ENCODE results near the gene GFPT1.
"Not testable (repeated sequence)": the region's sequence is repeated elsewhere in the genome, so short reads cannot be mapped to it uniquely, and the experiment has no call there.

GFPT1 gene

DNA sequence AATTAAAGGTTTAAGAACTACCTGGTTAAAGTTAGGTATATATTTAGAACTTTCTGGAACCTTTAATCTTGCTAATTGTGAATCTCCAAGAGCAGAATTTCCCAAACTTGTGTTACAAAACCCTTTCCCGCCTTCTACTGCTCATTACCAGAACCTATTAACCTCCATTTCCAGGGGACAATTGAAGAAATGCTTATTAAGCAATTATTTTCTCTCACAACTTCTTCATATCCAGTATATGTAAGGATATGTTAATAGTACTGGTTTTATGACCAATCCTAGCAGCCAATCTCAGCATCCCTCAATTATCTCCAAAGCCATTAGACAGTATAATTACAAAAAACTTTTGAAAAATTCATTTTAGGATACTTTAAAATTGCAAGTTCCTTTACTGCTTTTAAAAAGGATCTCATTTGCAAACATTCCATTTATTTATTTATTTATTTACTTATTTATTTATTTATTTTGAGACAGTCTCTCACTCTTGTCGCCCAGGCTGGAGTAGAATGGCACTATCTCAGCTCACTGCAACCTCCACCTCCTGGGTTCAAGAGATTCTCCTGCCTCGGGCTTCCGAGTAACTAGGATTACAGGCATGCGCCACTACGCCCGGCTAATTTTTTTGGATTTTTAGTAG lies 3.7 kb downstream of the GFPT1 start:
- no peak for DNase-seq (ENCODE audit: low read depth)

DNA sequence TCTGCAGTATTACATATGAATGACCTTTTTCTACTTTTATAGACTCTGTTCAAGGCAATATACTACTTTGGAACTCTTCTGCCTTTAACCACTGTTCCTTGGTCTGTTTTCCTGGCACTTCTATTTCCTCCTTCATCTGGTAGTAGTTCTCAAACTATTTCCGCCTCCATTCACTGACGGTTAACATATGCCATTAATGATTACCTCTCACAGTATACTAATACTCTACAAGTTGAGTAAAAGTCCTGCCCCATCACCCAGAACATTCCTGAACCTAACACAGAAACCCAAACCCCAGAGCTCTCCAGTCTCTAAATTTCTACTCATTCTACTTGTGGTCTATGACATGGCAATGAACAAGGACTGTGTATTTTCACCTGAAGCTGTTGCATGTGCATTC lies 4.5 kb downstream of the GFPT1 start:
- no peak for DNase-seq (ENCODE audit: low read depth)

DNA sequence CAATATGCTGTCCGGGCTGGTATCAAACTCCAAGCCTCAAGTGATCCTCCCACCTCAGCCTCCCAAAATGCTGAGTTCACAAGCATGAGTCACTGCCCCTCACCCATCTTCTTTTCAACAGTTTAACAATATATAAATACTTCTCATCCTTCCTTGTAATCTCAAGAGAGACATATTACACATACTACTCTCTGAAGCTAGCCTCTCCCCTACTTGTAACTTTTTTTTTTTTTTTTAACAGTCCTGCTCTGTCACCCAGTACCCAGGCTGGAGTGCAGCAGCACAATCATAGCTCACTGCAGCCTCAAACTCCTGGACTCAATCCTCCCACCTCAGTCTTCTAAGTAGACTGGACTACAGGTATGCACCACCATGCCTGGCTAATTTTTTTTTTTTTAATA lies 5.7 kb downstream of the GFPT1 start:
- DNase-seq (ENCODE audit: low read depth): no peak

DNA sequence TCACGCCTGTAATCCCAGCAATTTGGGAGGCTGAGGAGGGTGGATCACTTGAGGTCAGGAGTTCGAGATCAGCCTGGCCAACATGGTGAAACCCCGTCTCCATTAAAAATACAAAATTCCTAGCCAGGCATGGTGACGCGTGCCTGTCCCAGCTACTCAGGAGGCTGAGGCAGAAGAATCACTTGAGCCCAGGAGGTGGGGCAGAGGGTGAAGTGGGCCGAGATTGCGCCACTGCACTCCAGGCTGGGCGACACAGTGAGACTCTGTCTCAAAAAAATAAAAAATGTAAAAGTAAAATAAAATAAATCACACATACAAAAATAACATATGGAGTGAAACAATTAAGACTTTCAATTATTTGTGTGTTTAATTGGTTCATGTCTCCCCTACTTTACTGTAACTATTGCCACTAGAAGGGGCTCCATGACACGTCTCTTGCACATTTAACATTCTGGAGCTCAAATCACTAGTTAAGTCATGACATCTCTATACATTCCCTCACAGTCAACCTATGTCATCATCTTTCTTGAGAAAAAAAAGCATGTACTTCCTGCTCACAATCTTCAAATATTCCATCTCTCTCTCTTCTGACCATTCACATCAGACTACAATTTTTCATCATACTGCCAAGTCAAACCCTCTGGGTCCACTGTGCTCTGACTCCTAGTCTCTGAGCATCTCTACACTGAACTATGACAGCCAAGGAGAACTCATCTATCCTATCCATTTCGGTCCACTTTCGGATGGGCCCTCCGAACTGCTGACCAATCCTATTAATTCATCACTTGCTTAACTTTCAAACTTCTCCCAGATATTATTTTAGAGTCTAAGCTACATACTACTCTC lies 6.7 kb downstream of the GFPT1 start:
- no peak for DNase-seq (ENCODE audit: low read depth)

DNA sequence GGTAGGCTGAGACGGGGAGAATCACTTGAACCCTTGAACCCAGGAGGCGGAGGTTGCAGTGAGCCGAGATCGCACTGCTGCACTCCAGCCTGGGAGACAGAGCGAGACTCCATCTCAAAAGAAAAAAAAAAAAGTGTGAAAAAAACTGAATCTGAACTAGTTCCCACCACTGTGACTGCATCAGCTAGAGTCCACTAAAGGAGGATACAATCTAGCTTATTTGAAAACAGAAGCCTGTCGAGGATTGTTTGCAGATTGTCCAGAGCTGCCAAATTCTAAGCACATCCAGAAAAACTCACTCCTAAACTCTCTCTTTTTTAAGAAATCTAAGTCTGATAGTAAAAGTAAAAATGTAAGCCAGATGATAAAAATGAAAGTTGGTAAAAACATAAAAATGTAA lies 10.6 kb downstream of the GFPT1 start:
- no peak for DNase-seq (ENCODE audit: low read depth)

DNA sequence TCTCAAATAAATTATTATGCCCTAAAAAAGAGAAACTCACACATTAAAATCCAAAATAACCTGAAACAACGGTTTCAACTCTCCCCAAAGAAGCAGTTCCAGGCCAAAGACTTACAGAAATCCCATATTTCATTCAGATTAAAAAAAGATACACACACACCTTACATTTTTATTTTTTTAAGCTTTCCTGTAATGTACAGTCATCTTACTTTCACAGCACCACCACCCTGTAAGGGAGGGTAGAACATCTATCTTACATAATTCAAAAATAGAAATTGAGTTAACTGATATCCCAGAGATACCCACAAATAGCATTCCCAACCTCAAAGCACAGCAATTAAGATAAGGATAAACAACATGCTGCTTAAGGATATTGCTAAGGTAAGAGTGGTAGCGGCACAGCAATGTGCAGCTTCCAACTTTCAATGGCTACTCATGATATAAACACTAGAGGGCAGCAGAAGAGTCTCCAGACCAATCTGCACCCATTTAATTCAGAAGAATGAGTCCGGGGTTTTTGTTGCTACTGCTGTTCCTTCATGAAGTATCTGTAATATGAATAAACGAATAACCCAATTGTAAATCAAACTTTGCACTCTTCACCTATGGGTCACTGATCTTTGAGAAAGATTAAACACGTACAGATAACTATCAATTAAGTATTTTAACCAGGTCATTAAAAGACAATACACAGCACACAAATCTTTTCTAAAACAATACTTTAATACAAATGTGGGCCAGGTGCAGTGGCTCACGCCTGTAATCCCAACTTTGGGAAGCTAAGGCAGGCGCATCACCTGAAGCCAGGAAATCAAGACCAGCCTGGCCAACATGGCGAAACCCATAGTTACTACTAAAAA lies 11.3 kb downstream of the GFPT1 start:
- no peak for DNase-seq (ENCODE audit: low read depth)

DNA sequence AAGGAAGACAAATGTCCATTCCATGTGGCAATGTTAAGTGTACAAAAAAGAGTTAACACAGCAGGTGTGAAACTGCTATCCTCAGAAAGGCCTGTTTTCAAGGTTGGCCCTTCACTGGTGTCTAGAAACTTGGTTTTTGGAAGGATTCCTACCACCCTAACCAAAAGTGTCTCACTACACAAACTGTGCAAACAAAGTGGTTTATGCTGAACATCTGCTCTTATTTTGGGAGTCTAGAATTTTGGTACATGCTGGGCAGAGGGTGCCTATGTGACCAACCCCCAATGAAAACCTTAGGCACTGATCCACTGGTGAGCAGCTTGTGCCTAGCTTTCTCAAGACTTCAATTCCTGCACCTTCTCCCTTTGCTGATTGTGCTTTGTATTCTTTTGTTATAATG lies 14.3 kb downstream of the GFPT1 start:
- DNase-seq (ENCODE audit: low read depth): no peak

DNA sequence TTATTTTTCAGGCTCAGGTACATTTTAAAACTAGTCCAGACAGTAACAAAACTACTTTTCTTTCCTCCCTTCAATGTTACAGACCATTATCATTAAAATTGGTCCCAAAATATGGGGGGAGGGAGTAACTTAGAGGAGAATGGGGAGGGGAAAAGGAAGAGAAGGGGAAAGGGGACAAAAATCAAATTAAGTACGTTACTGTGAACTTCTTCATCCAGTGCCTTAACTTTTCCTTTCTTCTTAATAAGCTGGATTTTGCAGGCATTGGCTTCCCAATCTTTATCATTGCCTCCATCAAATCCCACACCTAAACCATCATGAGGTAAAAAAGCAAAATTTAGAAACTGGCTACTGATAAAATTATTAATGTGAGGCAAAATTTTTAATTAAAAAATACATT lies 17.2 kb downstream of the GFPT1 start:
- DNase-seq (ENCODE audit: low read depth): no peak

DNA sequence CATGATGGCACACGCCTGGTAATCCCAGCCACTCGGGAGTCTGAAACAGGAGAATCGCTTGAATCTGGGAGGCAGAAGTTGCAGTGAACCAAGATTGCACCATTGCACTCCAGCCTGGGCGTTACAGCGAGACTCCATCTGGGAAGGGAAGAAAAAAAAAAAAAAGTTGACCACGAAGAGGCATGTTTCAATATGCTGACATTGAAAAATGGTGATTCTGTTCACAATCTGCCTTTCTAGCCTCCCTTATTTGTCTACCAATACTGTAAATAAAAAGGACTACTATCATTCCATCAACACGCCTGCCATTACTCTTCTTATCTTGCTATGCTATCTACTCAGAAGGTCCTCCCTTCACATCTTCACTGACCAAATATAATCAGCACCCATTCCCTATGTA lies 18.4 kb downstream of the GFPT1 start:
- DNase-seq (ENCODE audit: low read depth): no peak

DNA sequence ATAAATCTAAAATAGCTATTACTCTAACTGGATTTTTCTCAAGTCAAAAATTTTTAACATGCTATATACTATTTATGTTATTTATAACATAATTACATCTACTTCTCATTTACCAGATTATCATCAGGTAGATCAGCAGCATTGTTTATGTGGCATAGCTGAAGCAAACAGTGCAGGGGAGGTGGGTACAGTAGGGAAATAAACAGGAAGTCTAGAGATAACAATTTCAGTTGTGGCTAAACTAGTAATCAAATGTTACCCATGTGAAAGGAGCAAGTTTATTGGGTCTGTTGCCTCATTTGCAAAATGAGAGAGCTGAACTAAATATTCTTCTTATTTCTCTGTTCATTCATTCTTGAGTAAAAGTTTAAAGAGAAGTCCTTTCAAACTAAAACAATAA lies 27.7 kb downstream of the GFPT1 start:
- no peak for DNase-seq (ENCODE audit: low read depth)

DNA sequence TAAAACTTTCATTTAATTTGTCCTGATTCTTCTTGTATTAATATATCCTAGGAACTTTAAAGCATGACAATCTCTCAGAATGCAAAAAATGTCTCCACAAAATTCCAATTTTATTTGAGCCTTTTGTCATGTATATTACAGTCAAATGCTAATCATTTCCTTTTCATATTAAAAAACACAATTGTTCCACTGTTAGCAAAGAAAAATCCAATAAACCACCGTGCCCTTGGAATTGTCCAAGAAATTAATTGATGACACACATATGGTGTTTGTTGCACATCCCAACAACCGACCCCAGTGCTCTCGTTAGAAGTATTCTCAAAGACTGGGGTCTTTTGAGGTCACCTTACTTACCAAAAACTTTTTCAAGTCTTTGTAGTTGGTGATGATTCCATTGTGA lies 28.1 kb downstream of the GFPT1 start:
- DNase-seq (ENCODE audit: low read depth): no peak

DNA sequence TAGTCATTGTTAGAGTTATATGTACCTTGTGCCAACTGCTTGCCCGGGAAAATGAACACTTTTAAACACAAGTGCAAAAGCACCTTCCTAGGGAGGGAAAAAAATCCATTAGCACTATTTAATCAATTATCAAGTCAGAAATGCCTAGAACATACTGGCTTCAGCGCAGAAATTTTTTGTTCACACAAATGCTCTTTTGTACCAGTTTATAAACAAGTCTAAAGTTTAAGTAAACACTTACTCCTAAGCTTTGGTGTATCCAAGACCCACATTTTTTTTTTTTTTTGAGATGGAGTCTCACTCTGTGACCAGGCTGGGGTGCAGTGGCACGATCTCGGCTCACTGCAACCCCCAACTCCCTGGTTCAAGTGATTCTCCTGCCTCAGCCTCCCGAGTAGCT lies 30.6 kb downstream of the GFPT1 start:
- DNase-seq (ENCODE audit: low read depth): no peak

DNA sequence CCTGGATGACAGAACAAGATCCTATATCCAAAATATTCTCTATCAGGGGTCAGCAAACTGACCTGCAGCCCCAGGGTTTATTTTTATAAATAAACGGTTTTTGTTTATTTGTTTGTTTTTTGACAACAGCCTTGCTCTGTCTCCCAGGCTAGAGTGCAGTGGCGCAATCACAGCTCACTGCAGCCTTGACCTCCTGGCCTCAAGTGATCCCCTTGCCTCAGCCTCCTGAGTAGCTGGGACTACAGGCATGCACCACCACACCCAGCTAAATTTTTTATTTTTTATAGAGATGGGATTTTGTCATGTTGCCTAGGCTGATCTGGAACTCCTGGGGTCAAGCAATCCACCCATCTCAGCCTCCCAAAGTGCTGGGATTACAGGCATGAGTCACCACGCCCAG lies 32.1 kb downstream of the GFPT1 start:
- DNase-seq (ENCODE audit: low read depth): not testable (repeated sequence)

DNA sequence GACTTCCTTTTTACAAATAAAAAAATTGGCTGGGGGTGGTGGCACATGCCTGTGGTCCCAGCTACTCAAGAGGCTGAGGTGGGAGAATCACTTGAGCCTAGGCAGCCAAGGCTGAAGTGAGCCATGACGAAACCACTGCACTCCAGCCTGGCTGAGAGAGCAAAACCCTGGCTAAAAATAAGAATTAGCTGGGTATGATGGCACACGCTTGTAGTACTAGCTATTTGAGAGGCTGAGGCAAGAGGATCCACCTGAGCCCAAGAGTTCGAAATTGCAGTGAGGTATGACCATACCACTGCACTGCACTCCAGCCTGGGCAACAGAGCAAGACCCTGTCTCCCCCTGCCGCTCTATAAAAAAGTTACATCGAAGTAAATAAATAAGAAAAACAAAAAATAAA lies 33.7 kb downstream of the GFPT1 start:
- no peak for DNase-seq (ENCODE audit: low read depth)

DNA sequence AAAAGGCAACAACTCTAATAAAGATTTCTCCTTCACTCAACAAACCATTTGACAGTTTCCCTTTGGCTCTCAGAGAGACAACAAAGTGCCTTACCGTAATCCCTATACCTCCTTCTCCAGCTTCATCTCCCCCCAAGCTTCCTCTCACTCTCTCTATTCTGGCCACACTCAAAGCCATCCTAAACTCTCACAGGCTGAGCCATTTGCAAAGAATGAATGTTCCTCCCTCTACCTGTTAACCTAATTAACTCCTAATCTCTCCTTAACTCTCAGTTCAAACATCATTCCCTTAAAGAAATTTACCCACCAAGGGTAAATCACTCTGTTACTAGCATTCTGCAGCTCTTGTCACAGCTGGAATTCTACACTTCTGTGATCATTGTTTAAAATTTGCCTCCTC lies 38.2 kb downstream of the GFPT1 start:
- no peak for DNase-seq (ENCODE audit: low read depth)

DNA sequence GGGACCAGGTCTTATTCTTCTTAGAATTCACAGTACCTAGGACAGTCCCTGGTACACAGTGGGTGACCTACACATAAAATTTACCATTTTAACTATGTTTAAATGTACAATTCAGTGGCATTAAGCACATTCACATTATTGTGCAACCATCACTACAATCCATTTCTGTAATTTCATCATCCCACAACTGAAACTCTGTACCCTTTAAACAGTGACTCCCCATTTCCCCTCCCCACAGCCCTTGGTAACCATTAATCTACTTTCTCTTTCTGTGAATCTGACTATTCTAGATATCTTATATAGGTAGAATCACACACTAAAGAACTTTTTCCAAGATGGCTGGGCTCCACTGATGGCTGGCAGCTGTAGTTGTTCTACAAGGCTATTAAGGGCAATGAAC lies 41.6 kb downstream of the GFPT1 start:
- DNase-seq (ENCODE audit: low read depth): no peak

DNA sequence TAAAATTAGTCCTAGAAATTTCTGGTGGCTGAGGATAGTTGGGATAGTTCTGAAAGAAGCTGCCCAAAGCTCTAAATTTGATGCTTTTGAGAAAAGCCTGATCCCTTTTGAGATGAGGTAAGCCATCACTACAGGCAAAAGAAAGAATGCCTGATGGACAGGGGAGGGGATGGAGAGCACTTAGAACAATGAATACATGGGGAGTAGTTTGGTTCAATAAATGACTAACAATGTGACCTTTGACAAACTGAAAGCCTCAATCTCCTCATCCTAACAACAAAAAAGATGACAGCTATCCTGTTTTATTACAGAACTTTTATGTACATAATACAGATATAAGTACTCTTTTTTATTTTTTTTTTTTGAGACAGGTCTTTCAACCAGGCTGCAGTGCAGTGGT lies 42.7 kb downstream of the GFPT1 start:
- DNase-seq (ENCODE audit: low read depth): no peak

DNA sequence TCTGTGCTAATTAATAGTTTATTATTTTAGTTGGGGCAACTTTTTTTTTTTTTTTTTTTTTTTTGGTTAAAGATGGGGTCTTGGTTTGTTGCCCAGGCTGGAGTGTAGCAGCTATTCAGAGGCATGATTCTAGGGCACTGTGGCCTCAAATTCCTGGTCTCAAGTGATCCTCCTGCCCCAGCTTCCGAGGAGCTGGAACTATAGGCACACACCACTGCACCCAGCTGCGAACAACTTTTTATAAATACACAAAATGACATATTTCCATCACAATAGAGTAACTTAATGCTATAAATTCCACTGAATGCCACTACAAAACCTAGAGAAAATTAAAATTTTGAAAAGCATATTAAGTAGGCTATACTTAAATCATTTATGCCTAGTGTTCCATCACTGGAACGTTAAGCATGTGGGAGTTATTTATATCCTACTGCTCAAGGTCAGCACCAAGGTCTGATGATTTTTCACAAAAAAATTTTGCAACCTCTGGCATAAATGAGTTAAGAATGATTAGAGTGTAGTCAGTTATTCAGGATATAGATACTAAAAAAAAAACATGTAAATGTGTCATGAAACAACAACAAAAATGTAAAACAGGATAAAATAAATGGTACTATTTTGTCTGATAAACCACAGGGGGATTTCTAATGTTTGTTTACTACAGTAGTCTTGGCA lies 46.8 kb downstream of the GFPT1 start:
- no peak for DNase-seq (ENCODE audit: low read depth)

DNA sequence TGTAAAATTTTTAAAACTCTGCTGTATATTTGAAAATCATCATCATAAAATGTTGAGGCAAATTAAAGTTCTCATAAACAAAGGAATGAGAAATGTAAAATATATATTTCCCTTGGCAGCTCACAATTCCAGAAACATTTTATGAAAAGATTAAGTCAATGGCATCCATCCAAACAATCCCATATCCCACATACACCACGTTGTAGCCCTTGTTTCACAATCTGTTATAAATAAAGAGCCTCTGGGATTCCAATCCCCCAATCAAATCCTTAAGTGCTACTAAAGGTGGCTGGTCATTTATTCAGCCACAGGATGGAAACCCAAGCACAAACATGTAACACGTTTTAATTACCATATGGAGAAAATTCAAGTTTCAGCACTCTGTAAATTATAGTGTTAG lies 51.7 kb downstream of the GFPT1 start:
- DNase-seq (ENCODE audit: low read depth): no peak

DNA sequence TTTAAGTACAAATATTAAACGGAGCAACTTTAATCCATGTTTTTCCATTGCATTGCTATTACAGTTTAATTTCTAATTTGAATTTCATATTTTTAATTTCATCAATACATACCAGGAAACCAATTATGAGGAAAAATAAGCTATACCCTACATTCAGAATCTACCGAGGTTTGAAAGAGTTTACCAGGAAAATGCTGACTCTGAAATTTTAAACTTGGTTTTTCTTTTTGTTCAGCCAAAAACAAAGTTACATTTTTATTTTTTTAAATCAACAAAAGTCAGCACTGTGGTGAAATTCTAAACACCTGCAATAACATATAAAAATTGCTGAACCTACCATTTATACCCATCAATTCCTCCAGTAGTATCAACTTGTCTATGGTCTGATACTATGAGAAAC lies 53.7 kb downstream of the GFPT1 start:
- DNase-seq (ENCODE audit: low read depth): no peak

DNA sequence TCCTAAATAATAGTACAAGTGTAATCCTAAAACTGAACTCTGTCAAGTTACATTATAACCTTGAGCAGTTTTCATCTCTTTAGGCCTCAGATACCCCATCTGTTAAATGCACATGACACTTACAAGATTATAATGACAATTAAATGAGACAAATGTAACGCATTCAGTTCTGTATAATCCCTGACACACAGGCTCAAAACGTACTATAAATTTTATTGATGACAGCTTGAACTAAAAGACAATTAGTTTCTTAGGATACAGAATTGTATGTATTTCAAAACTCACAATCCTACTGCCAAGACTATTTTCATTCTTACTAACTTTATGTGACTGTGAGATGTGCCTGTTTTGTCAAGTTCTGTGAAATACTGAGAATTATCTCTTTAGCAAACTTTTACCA lies 56.2 kb downstream of the GFPT1 start:
- no peak for DNase-seq (ENCODE audit: low read depth)

DNA sequence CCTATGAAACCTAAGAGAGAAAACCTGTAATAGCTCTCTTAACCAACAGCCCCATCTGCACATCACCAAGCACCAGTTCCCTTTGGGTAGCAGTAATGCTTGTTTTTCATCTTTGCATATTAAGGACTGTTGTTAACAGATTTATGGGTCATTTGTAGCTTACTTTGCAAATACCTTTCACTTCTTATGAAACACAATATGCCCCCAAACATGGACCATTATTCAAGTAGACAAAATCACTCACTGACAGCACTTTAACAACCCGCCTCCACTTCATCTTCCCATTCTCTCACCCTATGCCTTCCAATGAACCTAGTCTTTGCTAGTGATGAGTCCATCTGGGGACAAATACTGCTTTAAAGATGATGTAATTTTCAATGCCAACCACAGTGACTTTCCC lies 64.4 kb downstream of the GFPT1 start:
- DNase-seq (ENCODE audit: low read depth): no peak
